Ishikawa (cell line): Measurements from ENCODE around the gene DNAJA3.

Experiments
- CEBPB ChIP-seq: IDR thresholded peaks from 2 replicates; pipeline ENCODE4 v1.6.1; 2012
- CREB1 ChIP-seq: IDR thresholded peaks from 2 replicates; pipeline ENCODE4 v1.6.1; 2012; ENCODE audit warnings: low read depth
- EGR1 ChIP-seq: IDR thresholded peaks from 2 replicates; pipeline ENCODE4 v1.6.1; 2012
- EP300 ChIP-seq: IDR thresholded peaks from 2 replicates; pipeline ENCODE4 v1.6.1; 2012; ENCODE audit warnings: borderline replicate concordance
- FOXM1 ChIP-seq: IDR thresholded peaks from 2 replicates; pipeline ENCODE4 v1.6.1; 2012; ENCODE audit warnings: low read depth, borderline replicate concordance
- NFIC ChIP-seq: IDR thresholded peaks from 2 replicates; pipeline ENCODE4 v1.6.1; 2012
- RAD21 ChIP-seq: IDR thresholded peaks from 2 replicates; pipeline ENCODE4 v1.6.1; 2012; ENCODE audit warnings: low read depth
- TAF1 ChIP-seq: IDR thresholded peaks from 2 replicates; pipeline ENCODE4 v1.6.1; 2012; ENCODE audit warnings: low read depth, mild to moderate bottlenecking
- TCF12 ChIP-seq: IDR thresholded peaks from 2 replicates; pipeline ENCODE4 v1.6.1; 2012; ENCODE audit warnings: low read depth
- TEAD4 ChIP-seq: IDR thresholded peaks from 2 replicates; pipeline ENCODE4 v1.6.1; 2012
- YY1 ChIP-seq: IDR thresholded peaks from 2 replicates; pipeline ENCODE4 v1.6.1; 2012; ENCODE audit warnings: low read depth
- ZBTB7A ChIP-seq: IDR thresholded peaks from 2 replicates; pipeline ENCODE4 v1.6.1; 2012; ENCODE audit warnings: low read depth
- TF ChIP-seq, protein P1 (sequence below): IDR thresholded peaks from 2 replicates; pipeline ENCODE4 v1.6.1; 2012; ENCODE audit warnings: low read depth, mild to moderate bottlenecking
- TF ChIP-seq, protein P2 (sequence below): IDR thresholded peaks from 2 replicates; pipeline ENCODE4 v1.6.1; 2012
- TF ChIP-seq, protein P3 (sequence below): IDR thresholded peaks from 2 replicates; pipeline ENCODE4 v1.6.1; 2012

DNAJA3 gene

DNA sequence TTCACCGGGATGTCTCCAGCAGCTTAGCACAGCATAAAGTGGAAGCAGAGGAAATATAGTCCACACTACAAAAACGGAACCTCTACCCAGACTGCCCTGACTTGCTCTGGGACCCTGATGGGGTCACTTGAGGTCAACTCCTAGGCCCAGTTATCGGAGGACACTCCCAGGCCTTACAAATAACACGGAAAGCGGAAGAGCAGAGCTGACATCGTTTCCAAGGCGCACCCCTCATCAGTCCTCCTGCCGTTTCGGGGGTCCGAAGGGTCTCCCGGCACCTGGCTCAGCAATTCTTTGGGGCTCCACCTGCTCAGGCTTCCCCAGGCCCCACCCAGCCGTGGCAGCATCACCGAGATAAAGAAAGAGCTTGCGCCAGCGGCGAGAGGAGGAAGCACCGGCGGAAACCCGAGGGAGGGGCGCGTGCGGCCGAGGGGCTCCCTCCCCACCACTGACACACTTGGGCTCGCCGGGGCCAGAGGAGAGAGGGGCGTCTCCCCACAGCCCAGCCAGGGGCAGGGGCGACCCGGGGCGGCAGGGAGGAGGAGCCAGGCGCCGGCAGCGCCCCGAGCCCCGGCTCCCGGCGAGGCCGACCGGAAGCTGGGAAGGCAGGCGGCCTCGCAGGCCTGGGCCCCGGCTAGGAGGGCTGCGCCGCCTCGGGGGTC, 10.0 kb upstream of the DNAJA3 start:
- TF ChIP-seq, protein P1, sequence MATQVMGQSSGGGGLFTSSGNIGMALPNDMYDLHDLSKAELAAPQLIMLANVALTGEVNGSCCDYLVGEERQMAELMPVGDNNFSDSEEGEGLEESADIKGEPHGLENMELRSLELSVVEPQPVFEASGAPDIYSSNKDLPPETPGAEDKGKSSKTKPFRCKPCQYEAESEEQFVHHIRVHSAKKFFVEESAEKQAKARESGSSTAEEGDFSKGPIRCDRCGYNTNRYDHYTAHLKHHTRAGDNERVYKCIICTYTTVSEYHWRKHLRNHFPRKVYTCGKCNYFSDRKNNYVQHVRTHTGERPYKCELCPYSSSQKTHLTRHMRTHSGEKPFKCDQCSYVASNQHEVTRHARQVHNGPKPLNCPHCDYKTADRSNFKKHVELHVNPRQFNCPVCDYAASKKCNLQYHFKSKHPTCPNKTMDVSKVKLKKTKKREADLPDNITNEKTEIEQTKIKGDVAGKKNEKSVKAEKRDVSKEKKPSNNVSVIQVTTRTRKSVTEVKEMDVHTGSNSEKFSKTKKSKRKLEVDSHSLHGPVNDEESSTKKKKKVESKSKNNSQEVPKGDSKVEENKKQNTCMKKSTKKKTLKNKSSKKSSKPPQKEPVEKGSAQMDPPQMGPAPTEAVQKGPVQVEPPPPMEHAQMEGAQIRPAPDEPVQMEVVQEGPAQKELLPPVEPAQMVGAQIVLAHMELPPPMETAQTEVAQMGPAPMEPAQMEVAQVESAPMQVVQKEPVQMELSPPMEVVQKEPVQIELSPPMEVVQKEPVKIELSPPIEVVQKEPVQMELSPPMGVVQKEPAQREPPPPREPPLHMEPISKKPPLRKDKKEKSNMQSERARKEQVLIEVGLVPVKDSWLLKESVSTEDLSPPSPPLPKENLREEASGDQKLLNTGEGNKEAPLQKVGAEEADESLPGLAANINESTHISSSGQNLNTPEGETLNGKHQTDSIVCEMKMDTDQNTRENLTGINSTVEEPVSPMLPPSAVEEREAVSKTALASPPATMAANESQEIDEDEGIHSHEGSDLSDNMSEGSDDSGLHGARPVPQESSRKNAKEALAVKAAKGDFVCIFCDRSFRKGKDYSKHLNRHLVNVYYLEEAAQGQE: no peak
- TF ChIP-seq TCF12 (no peak), NFIC (no peak), FOXM1 (no peak), EP300 (no peak), ZBTB7A (no peak), CEBPB (no peak), RAD21 (no peak), TEAD4 (no peak)
- TF ChIP-seq, protein P2, sequence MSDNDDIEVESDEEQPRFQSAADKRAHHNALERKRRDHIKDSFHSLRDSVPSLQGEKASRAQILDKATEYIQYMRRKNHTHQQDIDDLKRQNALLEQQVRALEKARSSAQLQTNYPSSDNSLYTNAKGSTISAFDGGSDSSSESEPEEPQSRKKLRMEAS: no peak

DNA sequence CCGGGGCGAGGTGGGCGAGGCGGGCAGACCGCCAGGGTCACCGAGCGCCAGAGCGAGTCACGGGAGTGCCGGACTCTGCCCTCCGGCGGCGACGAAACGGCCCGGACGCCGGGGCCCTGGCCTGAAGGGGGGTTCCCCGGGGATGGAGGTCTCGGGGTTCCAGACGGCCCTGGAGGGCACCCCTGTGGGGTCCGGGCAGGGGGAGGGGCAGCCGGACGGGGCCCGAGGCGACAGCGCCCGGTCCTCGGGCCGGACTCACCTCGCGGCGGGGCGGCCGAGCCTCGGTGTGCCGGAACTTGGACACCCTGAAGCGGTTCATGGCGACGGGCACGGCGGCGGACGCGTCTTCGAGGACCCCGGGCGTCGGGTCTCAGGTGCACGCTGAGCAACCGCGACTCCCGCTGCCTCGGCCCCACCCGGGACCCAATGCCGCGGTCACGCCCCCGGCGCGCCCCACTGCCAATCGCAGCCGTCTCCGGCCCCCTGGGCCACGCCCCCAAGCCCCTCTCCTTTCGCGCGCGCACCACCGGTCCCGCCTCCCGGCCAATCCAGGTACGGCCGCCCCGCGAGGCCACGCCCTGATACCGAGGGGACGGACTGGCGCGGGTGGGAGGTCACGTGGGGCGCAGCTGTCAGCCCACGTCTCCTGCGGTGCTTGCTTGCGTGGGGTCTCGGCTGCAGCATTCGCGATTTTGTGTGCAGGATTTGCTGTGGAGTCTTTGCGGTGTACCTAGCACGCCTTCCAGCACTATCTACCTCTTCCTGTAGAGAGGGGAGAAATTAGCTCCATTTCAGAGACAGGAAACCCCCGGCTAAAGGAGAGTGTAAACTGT, 9.3 kb upstream of the DNAJA3 start, which contains the start of gene CORO7:
CORO7 (minus strand) TSS at position 397 of the 833 bp plus-strand sequence; CDS start at position 319, 78 bp downstream.
- TF ChIP-seq EP300 (no peak), FOXM1 (no peak), TEAD4 (no peak), TAF1 (no peak), CEBPB (no peak), ZBTB7A (peak; percentile 31; the same call in 1 of the 2 replicates), YY1 (no peak), EGR1 (no peak), TCF12 (no peak), NFIC (no peak), RAD21 (no peak), CREB1 (no peak)
- TF ChIP-seq, protein P1: no peak
- TF ChIP-seq, protein P2: peak; percentile 93
- TF ChIP-seq, protein P3, sequence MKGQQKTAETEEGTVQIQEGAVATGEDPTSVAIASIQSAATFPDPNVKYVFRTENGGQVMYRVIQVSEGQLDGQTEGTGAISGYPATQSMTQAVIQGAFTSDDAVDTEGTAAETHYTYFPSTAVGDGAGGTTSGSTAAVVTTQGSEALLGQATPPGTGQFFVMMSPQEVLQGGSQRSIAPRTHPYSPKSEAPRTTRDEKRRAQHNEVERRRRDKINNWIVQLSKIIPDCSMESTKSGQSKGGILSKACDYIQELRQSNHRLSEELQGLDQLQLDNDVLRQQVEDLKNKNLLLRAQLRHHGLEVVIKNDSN: peak; percentile 99

DNA sequence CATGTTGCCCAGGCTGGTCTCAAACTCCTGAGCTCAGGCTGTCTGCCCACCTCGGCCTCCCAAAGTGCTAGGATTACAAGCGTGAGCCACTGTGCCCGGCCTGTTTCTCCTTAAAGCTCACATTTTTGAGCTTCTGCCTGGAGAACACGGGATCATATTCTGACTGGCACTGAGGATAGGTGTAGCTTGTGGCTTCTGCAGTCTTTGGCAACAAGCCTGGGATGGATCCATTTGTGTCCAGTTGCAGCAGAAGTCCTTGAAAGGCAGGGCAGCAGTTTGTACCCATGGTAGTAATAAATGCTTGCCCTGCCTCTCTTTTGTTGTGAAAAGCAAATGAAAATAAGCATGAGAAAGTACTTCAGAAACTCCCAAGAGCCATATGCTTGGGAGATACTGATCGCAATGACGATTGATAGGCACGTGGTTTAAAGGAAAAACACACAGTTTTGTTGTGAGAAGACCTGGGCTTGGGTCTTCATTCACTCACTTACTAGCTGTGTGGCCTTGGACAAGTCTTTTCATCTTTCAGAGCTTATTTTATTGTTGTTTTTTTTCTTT, 6.2 kb upstream of the DNAJA3 start:
- TF ChIP-seq EGR1 (no peak), FOXM1 (no peak), TCF12 (no peak)
- TF ChIP-seq, protein P1: no peak
- TF ChIP-seq, protein P3: no peak

DNA sequence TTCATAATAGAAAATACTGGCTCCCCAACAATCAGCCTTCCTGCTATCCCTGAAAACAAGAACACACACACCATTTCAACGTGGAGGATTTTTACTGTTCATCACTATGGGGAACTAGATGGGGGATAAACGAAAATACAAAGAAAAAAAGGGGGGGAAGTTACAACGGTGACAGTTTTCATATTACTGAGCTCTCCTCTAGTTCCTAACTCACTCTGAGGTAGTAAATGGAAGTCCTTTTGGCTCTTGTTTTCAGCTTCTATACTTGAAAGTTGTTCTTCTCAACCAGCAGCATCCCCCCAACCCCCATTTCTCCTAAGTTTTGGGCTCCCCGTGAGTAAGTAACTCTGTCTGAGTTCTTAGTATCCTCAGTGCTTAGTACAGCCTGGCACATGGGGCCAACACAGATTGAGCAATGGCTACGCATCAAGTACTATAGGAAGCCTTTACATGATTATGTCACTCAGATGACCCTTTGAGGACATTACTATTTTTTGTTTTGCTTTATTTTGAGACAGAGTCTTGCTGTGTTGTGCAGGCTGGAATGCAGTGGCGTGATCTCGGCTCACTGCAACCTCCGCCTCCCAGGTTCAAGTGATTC, 5.1 kb upstream of the DNAJA3 start:
- no peak for TF ChIP-seq TAF1
- no peak for TF ChIP-seq TEAD4
- no peak for TF ChIP-seq NFIC
- TF ChIP-seq CREB1: no peak
- TF ChIP-seq CEBPB: no peak
